CD4-positive, alpha-beta T cell treated with Interferon gamma for 1 hour (primary cell): ENCODE results near the gene TLE3.

Experiments used
- DNase-seq: peaks from one replicate; pipeline ENCODE4 v3.0.0-alpha.2; 2020

TLE3 gene

DNA sequence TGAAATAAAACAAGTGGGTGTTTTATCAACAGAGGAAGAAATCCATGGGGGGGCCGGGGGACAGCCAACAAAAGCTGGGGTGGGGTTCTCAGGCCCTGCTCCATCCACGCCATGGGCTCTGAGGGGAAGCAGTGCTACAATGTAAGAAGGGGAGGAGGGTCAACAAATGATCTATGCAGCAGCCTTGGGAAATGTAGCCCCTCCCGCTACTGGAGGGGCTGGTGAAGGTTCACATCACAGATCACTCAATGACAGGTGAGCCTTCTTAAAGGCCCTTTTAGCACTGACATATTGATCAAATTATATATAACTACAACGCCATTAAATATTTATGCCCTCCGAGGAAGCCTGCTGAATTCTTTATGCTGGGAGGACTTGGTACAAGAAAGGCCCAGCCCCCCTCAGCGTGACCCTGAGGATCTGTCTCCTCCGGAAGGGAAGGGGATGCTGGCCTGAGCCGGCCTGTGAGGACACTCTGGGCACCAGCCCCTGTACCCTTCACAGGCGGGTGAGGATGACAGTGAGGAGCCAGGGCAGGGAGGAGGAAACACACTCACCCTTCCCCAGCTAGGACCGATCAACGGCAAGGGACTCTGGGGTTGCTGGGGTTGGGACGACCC lies 15.3 kb downstream of the TLE3 start:
- DNase-seq = no peak

DNA sequence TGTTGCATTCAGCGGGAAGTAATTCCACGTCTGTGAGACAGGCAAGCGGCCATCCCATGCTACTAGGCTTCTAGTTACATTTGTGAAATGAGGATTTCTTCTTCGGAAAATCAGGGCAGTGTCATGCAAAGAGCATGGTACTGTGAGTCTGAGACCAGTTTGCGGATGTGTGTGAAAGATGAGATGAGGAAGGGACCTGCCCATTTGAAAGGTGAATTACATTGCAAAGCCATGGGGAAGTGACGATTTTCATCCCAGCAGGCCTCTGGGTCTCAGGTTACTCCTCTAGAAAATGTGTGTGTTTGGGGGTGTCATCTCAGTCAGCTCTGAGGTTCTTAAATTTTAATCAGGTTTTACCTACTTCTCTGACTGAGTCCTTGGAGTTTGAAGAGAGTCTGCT lies 16.1 kb downstream of the TLE3 start:
- no peak for DNase-seq

GRCh38 chr15:70080347-70080746 lies 17.4 kb downstream of the TLE3 start:
- no peak for DNase-seq

DNA sequence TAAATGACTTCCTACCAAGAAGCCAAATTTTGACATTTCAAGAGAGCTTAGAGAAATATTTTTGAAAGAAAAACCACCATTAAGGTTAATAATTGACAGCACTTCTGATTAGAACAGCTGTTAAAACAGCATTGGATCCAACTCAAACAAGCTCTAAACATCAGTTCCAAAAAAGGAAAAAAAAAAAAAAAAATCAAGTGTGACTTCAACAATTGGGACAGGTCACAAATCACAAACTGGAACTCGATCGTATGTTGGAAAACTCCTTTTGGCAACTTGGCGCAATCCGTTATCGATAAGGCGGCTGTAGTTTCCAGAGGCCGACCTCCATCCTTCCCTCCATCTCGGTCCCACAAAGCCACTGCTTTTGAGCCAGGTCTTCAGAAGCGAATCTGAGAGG lies 17.8 kb downstream of the TLE3 start:
- DNase-seq = no peak

- no peak for DNase-seq
These were observed 18.9 kb downstream of the TLE3 start for GRCh38 chr15:70078578-70079417.

- DNase-seq = no peak
These were observed 20.2 kb downstream of the TLE3 start for GRCh38 chr15:70077188-70078147.

GRCh38 chr15:70074380-70074779 lies 23.3 kb downstream of the TLE3 start:
- no peak for DNase-seq

- DNase-seq = no peak
These were observed 25.2 kb downstream of the TLE3 start for GRCh38 chr15:70072479-70072878.

- no peak for DNase-seq
These were observed 25.9 kb downstream of the TLE3 start for GRCh38 chr15:70071799-70072198.

- DNase-seq = no peak
These were observed 28.0 kb downstream of the TLE3 start for GRCh38 chr15:70069716-70070115.

DNA sequence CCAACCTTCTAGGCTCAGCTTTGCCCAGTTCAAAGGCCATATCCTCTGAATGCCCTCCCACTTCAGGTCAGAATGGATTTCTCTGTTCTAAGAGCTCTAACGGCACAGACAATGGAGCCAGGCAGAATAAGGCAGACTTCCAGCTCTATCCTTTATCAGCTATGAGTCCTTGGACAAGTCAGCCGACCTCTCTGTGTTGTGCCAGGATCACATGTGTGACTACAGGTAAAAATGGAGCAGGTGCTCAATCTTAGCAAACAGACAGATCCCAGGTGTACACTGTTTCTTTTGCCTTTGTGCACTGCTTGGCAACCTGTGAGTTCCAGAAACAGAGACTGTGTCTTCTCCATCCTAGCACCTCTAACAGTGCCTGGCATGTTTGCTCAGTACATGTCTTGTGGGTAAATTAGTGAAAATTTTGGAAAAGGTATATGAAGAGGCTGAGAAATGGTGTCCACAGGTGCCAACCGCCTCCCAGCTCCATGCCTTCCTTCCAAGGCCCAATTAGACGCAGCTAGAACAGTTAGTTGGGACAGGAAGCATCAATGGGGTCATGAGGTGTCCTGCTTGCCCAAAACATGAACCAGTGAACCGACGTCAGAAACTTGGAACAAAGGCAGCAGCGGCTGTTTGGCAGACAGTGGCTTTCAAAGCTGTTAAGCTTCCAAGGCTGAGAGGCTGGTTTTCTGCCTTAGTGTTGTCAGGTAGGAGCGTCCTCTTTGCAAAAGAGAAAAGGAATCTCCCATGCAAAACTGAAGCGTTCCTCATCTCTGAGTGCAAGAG lies 28.7 kb downstream of the TLE3 start:
- no peak for DNase-seq

DNA sequence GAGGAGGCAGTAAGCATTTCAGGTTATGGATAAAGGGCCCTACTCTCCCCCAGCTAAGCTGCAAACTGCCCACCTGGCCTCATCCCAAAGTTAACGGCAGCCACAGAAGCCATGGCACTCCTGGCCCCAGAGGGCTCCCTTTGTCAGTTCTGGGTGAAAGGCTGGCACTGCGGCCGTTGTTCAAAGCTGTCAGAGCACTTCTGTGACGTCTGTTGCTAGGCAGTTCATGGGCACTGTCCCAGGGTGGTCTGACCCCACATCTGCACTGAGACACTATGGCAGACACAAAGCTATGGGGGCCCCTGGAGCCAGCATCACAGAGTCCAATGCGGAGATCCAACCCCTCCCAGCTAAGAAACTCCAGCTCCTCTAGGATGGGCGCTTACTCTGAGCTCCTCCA lies 30.0 kb downstream of the TLE3 start:
- DNase-seq = no peak

GRCh38 chr15:70067011-70067410 lies 30.7 kb downstream of the TLE3 start:
- no peak for DNase-seq

DNA sequence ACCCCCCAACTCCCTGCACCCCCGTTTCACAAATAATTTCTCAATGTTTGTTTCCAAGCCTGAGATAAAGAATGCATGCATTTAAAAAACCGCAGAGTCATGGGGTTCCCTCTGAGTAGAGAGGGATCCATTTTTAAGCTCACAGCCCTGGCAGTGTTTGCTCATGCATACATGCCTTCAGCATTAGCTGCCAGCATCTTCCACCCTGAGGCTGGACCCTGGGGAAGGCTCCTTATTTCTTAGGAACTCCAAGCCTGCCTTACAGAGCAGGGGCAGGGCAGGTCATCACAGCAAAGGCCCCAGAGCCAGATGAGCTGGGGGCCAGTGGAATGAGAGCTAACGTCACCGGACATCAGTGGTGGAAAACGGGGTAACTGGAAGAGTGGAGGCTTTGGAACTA lies 31.3 kb downstream of the TLE3 start:
- DNase-seq = no peak

GRCh38 chr15:70066004-70066403 lies 31.7 kb downstream of the TLE3 start:
- DNase-seq = no peak

DNA sequence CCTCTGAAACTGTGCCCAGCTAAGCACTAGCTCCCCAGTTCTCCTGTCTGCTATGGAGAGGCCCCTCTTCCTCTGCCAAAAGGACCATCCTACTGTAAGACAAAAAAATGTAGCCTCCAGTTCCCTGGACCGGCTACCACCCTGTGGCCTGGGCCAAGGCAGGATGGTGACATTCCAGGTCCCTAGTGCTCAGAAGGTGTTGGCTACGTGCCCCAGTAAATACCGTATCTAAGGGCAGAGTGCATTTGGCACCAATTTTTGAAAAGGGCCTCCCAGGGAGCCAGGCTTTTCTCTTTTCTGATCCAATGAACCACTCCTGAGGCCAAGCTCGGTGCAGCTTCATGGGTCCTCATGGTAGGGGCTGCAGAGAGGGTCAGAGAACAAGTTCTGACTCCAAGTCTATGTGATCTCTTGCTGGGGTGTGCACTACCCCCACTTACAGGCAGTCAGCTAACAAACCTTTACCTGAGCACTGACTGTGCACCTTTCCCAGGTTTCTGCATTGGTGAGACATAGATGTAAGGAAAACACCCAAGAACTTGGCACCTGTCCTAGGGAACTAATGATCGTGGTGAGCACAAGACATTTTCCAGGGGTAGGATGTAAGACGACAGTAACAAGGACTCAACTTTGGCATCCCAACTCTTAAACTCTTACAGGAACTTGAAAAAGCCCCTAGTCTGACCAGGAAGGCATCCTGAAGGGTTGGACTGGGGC lies 32.6 kb downstream of the TLE3 start:
- no peak for DNase-seq

DNA sequence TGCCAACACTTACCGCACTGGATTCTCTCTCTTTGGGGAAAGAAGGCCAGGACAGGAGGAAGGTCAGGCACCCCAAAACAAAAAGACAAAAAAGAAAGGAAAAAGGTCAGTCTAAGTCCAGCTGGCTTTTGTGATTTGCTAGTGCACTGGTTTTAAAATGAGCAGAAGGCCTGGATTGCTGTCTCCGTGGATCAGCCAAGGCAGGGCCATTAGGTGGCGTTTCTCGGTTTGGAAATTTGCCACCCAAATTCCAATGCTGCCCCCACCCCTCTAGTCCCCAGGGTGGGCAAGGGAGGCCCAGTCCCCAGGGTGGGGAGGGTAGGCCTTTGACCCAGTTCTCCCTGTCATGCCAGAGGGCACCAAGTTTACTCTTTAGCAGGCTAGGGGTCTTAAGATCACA lies 33.3 kb downstream of the TLE3 start:
- DNase-seq = no peak

DNA sequence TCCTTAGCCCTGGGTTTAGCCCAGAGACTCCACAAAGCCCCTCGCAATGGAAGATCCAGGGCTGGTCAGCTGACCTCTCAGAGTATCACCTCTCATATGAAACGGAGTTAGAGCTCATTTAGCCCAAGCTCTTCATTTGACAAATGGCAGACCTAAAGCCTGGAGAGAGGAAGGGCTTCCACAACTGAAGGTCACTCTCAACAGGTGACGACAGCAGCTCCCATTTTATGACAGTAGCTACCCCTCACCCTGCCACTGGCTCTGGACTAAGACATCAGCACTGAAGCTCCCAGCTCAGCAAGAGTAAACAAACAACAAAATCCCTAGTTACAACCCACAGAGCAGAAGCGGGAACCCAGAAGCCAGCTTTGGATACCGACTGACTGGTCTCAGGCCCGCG lies 33.7 kb downstream of the TLE3 start:
- DNase-seq = no peak

DNA sequence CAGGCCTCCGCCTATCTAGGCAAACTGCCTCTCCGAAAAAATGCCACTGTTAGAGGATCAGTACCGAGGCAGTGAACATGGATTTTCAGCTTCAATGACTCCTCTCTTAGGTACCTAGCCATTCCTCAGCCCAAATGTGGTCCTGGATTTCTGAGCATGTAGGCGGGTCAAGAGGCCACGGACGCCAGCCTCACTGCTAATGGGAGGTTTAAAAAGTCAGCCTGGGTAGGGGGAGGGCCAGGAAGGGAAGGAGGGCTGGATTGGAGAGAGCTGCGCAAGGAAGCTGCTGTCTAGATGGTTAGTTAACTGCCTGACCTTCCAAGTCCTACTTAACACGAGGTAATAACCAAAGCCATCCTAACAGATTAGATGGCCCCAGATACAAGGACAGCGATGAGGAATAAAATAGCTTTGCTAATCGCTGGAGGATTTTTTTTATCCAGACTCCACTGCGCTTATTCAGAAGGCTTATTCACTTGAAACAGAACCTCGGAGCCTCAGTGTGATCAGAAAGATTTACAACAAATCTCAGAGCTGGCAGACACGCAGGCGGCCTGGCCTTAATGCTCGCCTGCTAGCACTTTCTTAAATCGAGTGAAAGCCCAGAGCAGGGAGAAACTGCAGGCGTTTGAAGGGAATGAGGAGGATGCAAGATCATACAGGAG lies 34.3 kb downstream of the TLE3 start:
- DNase-seq = no peak

- DNase-seq = no peak
These were observed 35.3 kb downstream of the TLE3 start for GRCh38 chr15:70062321-70062956.

- DNase-seq = no peak
These were observed 35.9 kb downstream of the TLE3 start for GRCh38 chr15:70061696-70062270.
